DND-41 (cell line): ENCODE results near the gene CHAD.

Experiments used
- EZH2 ChIP-seq: IDR thresholded peaks from 3 replicates; pipeline ENCODE4 v1.6.1; 2012; ENCODE audit warnings: borderline replicate concordance, low read depth, mild to moderate bottlenecking, moderate library complexity, low read length, inconsistent platforms; ENCODE audit not compliant: severe bottlenecking
- TF ChIP-seq, protein P1 (sequence below): IDR thresholded peaks from 2 replicates; pipeline ENCODE4 v1.5.1; 2012; ENCODE audit warnings: borderline replicate concordance, low read length, moderate library complexity, mild to moderate bottlenecking; ENCODE audit not compliant: poor library complexity, severe bottlenecking; ENCODE audit errors: extremely low read depth

DNA sequence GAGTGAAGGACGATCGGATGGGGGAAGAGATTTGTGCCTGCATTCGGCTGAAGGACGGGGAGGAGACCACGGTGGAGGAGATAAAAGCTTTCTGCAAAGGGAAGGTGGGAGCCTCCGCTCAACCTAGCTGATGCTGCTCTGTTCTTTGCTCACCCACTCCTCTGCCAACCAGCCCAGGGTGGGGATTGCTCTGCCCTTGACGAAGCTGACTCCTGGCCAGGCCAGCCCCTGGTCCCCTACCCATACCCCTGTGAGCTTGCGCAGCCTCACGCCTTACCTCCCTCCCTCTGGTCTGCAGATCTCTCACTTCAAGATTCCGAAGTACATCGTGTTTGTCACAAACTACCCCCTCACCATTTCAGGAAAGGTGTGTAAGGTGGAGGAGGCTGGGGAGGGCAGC, 5.2 kb upstream of the CHAD start:
- TF ChIP-seq, protein P1, sequence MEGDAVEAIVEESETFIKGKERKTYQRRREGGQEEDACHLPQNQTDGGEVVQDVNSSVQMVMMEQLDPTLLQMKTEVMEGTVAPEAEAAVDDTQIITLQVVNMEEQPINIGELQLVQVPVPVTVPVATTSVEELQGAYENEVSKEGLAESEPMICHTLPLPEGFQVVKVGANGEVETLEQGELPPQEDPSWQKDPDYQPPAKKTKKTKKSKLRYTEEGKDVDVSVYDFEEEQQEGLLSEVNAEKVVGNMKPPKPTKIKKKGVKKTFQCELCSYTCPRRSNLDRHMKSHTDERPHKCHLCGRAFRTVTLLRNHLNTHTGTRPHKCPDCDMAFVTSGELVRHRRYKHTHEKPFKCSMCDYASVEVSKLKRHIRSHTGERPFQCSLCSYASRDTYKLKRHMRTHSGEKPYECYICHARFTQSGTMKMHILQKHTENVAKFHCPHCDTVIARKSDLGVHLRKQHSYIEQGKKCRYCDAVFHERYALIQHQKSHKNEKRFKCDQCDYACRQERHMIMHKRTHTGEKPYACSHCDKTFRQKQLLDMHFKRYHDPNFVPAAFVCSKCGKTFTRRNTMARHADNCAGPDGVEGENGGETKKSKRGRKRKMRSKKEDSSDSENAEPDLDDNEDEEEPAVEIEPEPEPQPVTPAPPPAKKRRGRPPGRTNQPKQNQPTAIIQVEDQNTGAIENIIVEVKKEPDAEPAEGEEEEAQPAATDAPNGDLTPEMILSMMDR, result no peak
- no peak for TF ChIP-seq EZH2
